Nephron progenitor cell (in vitro differentiated cells): ENCODE results near the gene CSAD.
A peak's percentile ranks its signal among the peaks of the same experiment; 100 is the strongest.
"Not testable (repeated sequence)": the region's sequence is repeated elsewhere in the genome, so short reads cannot be mapped to it uniquely, and the experiment has no call there.

ENCODE experiments used
- DNase-seq: peaks from one replicate; pipeline ENCODE4 v3.0.0; 2021
- H3K27ac Mint-ChIP-seq: 2 replicates; pipeline ENCODE4 v1.8.0; 2021; ENCODE audit warnings: mild to moderate bottlenecking, moderate library complexity, mixed read lengths
- H3K27me3 Mint-ChIP-seq: 2 replicates; pipeline ENCODE4 v1.8.0; 2021; ENCODE audit warnings: mild to moderate bottlenecking, low read depth, mixed read lengths; ENCODE audit not compliant: poor library complexity
- H3K36me3 Mint-ChIP-seq: 2 replicates; pipeline ENCODE4 v1.8.0; 2021; ENCODE audit warnings: low read depth, mixed read lengths
- H3K4me1 Mint-ChIP-seq: 2 replicates; pipeline ENCODE4 v1.8.0; 2021; ENCODE audit warnings: mixed read lengths
- H3K4me3 Mint-ChIP-seq: 2 replicates; pipeline ENCODE4 v1.8.0; 2021; ENCODE audit warnings: mild to moderate bottlenecking, moderate library complexity, mixed read lengths
- H3K9me3 Mint-ChIP-seq: 2 replicates; pipeline ENCODE4 v1.8.0; 2021; ENCODE audit warnings: mild to moderate bottlenecking, moderate library complexity, mixed read lengths
- CTCF ChIP-seq: fragments of 200-600 bp; sonication (generic); IDR thresholded peaks from 2 replicates; pipeline ENCODE4 v1.5.0; 2021; ENCODE audit warnings: antibody characterized with exemption

The CSAD gene

GRCh38 chr12:53210843-53211242, 30.1 kb upstream of the CSAD start:
- DNase-seq = no peak
- Mint-ChIP-seq H3K4me1 (peaks cover 37% of the 10 kb centered on the region), H3K36me3 (peaks cover 13% of the 10 kb centered on the region), H3K27me3 (peaks cover 10% of the 10 kb centered on the region), H3K27ac (no peak overlapping the region), H3K4me3 (no peak overlapping the region), H3K9me3 (no peaks in the 10 kb centered on the region)
- TF ChIP-seq CTCF = no peak

- TF ChIP-seq CTCF = no peak
- no peak overlapping the region for H3K4me3 Mint-ChIP-seq
- H3K9me3 Mint-ChIP-seq = no peaks in the 10 kb centered on the region
- peaks cover 10% of the 10 kb centered on the region for H3K27me3 Mint-ChIP-seq
- no peak for DNase-seq
- peaks cover 25% of the 10 kb centered on the region for H3K4me1 Mint-ChIP-seq
- H3K27ac Mint-ChIP-seq = no peak overlapping the region
- H3K36me3 Mint-ChIP-seq = peaks cover 8% of the 10 kb centered on the region
Observed at GRCh38 chr12:53208877-53209463, 28.2 kb upstream of the CSAD start.

GRCh38 chr12:53208435-53208834, 27.7 kb upstream of the CSAD start:
- H3K27ac Mint-ChIP-seq = peak overlapping the region; percentile 44
- DNase-seq = no peak
- no peak for TF ChIP-seq CTCF
- peaks cover 21% of the 10 kb centered on the region for H3K4me1 Mint-ChIP-seq
- H3K9me3 Mint-ChIP-seq = no peaks in the 10 kb centered on the region
- peaks cover 10% of the 10 kb centered on the region for H3K27me3 Mint-ChIP-seq
- H3K36me3 Mint-ChIP-seq = peaks cover 8% of the 10 kb centered on the region
- H3K4me3 Mint-ChIP-seq = no peak overlapping the region

- Mint-ChIP-seq H3K36me3 (peaks cover 4% of the 10 kb centered on the region), H3K27me3 (peaks cover 10% of the 10 kb centered on the region), H3K9me3 (no peaks in the 10 kb centered on the region), H3K4me3 (no peak within 1 kb of the TSS), H3K27ac (no peak within 1 kb of the TSS), H3K4me1 (peaks cover 18% of the 10 kb centered on the region)
- DNase-seq = no peak
- TF ChIP-seq CTCF = no peak
Observed at GRCh38 chr12:53207042-53207441, 26.3 kb upstream of the CSAD start, which contains the start of gene ITGB7. Gene ITGB7 (minus strand): TSS chr12:53207251. CDS start chr12:53200443, 6,808 bp downstream.

GRCh38 chr12:53205747-53206419, 25.2 kb upstream of the CSAD start:
- Mint-ChIP-seq H3K27ac (no peak overlapping the region), H3K4me3 (no peak overlapping the region), H3K27me3 (peaks cover 16% of the 10 kb centered on the region), H3K9me3 (no peaks in the 10 kb centered on the region), H3K4me1 (peaks cover 23% of the 10 kb centered on the region), H3K36me3 (no peaks in the 10 kb centered on the region)
- no peak for DNase-seq
- no peak for TF ChIP-seq CTCF

GRCh38 chr12:53204351-53204750, 23.6 kb upstream of the CSAD start:
- H3K27me3 Mint-ChIP-seq = peaks cover 28% of the 10 kb centered on the region
- no peak overlapping the region for H3K27ac Mint-ChIP-seq
- no peak for DNase-seq
- no peaks in the 10 kb centered on the region for H3K9me3 Mint-ChIP-seq
- H3K4me3 Mint-ChIP-seq = no peak overlapping the region
- H3K36me3 Mint-ChIP-seq = no peaks in the 10 kb centered on the region
- TF ChIP-seq CTCF = no peak
- H3K4me1 Mint-ChIP-seq = peaks cover 24% of the 10 kb centered on the region

GRCh38 chr12:53202316-53202715, 21.6 kb upstream of the CSAD start:
- not testable (repeated sequence) for H3K27ac Mint-ChIP-seq, H3K9me3 Mint-ChIP-seq, DNase-seq, H3K4me3 Mint-ChIP-seq, H3K36me3 Mint-ChIP-seq
- Mint-ChIP-seq H3K4me1 (peaks cover 12% of the 10 kb centered on the region), H3K27me3 (peaks cover 40% of the 10 kb centered on the region)
